Chondrocyte (in vitro differentiated cells): ENCODE measurements around the gene FOXN3. TPM values are rescaled to one million over a fixed set of nuclear protein-coding genes. Genes with fewer than 3 reads are reported as not detected.

ENCODE experiments used
- DNase-seq: peaks from one replicate; pipeline ENCODE4 v3.0.0; 2021; ENCODE audit warnings: mixed read lengths, low spot score
- H3K27ac Mint-ChIP-seq: one replicate; pipeline ENCODE4 v1.8.0; 2021; ENCODE audit warnings: mild to moderate bottlenecking, moderate library complexity, mixed read lengths; ENCODE audit not compliant: unreplicated experiment
- H3K27me3 Mint-ChIP-seq: 2 replicates; pipeline ENCODE4 v1.8.0; 2021; ENCODE audit warnings: low read depth, mixed read lengths
- H3K36me3 Mint-ChIP-seq: 2 replicates; pipeline ENCODE4 v1.8.0; 2021; ENCODE audit warnings: low read depth, mixed read lengths
- H3K4me1 Mint-ChIP-seq: 2 replicates; pipeline ENCODE4 v1.8.0; 2021; ENCODE audit warnings: low read depth, mild to moderate bottlenecking, mixed read lengths
- H3K4me3 Mint-ChIP-seq: one replicate; pipeline ENCODE4 v1.8.0; 2021; ENCODE audit warnings: mild to moderate bottlenecking, moderate library complexity, mixed read lengths; ENCODE audit not compliant: unreplicated experiment
- H3K9me3 Mint-ChIP-seq: 2 replicates; pipeline ENCODE4 v1.8.0; 2021; ENCODE audit warnings: low read depth, mixed read lengths
- total RNA-seq: library from RNA; stranded (reverse); gene quantifications from 3 replicates; pipeline ENCODE4 v1.2.1, GENCODE V29; 2021
- TF ChIP-seq, protein P1 (sequence below): fragments of 200-600 bp; sonication (generic); IDR thresholded peaks from 2 replicates; pipeline ENCODE4 v1.5.0; 2021; ENCODE audit warnings: antibody characterized with exemption, mild to moderate bottlenecking, moderate library complexity

FOXN3 gene
- total RNA-seq, 1 donor from 2014 or later: 161 TPM

DNA sequence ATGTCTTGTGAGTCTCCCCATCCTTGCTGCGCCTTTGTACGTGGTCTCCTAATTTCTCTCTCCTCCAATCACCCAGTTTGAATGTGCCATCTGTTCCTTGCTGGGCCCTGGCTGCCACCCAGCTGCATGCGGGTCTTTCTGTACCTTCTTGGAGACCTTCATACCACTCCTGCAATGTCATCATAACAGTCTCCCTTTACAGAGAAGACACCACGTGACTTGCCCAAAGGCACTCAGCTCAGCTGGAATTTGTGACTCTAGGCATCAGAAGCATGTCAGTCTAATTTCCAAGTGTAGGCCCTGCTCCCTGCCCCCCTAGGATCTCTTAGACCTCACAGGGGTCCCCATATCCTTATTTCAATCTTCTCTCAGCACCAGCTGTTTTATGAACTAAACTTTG, 308.4 kb downstream of the FOXN3 start:
- Mint-ChIP-seq H3K36me3 (peaks cover 3% of the 10 kb centered on the region), H3K4me3 (no peak overlapping the region), H3K27ac (no peak overlapping the region), H3K4me1 (peaks cover 3% of the 10 kb centered on the region), H3K27me3 (peaks cover 12% of the 10 kb centered on the region), H3K9me3 (peaks cover 5% of the 10 kb centered on the region)
- no peak for DNase-seq
- TF ChIP-seq, protein P1, sequence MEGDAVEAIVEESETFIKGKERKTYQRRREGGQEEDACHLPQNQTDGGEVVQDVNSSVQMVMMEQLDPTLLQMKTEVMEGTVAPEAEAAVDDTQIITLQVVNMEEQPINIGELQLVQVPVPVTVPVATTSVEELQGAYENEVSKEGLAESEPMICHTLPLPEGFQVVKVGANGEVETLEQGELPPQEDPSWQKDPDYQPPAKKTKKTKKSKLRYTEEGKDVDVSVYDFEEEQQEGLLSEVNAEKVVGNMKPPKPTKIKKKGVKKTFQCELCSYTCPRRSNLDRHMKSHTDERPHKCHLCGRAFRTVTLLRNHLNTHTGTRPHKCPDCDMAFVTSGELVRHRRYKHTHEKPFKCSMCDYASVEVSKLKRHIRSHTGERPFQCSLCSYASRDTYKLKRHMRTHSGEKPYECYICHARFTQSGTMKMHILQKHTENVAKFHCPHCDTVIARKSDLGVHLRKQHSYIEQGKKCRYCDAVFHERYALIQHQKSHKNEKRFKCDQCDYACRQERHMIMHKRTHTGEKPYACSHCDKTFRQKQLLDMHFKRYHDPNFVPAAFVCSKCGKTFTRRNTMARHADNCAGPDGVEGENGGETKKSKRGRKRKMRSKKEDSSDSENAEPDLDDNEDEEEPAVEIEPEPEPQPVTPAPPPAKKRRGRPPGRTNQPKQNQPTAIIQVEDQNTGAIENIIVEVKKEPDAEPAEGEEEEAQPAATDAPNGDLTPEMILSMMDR: no peak

DNA sequence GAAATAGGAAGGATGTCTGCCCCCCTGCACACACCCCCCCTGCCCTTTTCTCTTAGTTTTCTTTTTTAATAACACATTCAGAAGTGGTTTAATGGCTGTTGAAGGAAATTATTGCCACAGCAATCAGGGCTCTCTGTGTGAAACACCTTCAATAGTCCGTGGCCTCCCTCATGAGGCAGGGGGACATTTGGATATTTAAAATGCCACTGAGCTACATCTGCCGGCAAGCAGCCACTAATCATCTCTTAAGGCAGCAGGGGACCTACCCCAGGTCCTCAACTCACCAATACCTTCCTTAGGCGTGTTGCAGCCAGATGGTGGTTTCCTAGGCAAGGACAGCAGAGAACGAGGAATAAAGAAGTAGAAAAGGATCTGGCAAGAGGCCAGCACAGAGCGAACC, 309.4 kb downstream of the FOXN3 start:
- Mint-ChIP-seq H3K4me3 (no peak overlapping the region), H3K4me1 (peaks cover 3% of the 10 kb centered on the region), H3K36me3 (peaks cover 5% of the 10 kb centered on the region), H3K27me3 (peaks cover 16% of the 10 kb centered on the region), H3K27ac (no peak overlapping the region), H3K9me3 (peaks cover 5% of the 10 kb centered on the region)
- TF ChIP-seq, protein P1: no peak
- no peak for DNase-seq
